Ishikawa (cell line): ENCODE data around the gene P2RY12.

Experiments
- CEBPB ChIP-seq: IDR thresholded peaks from 2 replicates; pipeline ENCODE4 v1.6.1; 2012
- EGR1 ChIP-seq: IDR thresholded peaks from 2 replicates; pipeline ENCODE4 v1.6.1; 2012
- EP300 ChIP-seq: IDR thresholded peaks from 2 replicates; pipeline ENCODE4 v1.6.1; 2012; ENCODE audit warnings: borderline replicate concordance
- RAD21 ChIP-seq: IDR thresholded peaks from 2 replicates; pipeline ENCODE4 v1.6.1; 2012; ENCODE audit warnings: low read depth
- TAF1 ChIP-seq: IDR thresholded peaks from 2 replicates; pipeline ENCODE4 v1.6.1; 2012; ENCODE audit warnings: low read depth, mild to moderate bottlenecking
- TEAD4 ChIP-seq: IDR thresholded peaks from 2 replicates; pipeline ENCODE4 v1.6.1; 2012
- TF ChIP-seq, protein P1 (sequence below): IDR thresholded peaks from 2 replicates; pipeline ENCODE4 v1.6.1; 2012

DNA sequence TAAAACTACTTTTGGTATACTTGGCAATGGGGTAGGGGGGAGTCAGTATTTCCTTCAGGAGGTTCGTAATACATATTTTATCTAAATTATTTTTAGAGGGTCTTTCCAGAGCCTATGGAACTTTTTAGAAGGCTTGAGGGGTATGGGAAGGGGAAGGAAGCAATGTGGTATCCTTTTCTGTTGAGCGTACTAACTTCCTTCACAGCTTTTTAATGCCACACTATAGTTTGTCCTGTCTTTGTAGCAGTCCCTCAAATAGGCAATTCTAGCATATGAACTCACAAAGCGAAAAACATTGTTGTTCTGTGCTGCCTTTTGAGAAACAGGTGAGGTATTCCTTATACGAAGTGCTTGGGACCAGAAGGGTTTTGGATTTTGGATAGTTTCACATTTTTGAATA lies 32.9 kb downstream of the P2RY12 start:
- TF ChIP-seq, protein P1, sequence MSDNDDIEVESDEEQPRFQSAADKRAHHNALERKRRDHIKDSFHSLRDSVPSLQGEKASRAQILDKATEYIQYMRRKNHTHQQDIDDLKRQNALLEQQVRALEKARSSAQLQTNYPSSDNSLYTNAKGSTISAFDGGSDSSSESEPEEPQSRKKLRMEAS = no peak
- TF ChIP-seq EP300 (no peak), EGR1 (no peak), CEBPB (no peak), TEAD4 (no peak), RAD21 (no peak), TAF1 (no peak)
